MM.1S (cell line): ENCODE results near the gene SPEF2.
"Not testable (repeated sequence)": the region's sequence is repeated elsewhere in the genome, so short reads cannot be mapped to it uniquely, and the experiment has no call there.

Source experiments
- DNase-seq: peaks from one replicate; pipeline ENCODE4 v3.0.0-alpha.2; 2015
- H2AFZ ChIP-seq: fragments of 300-600 bp; sonication (generic); 2 replicates; pipeline ENCODE4 v1.6.0; 2016; ENCODE audit warnings: antibody characterized with exemption, low read length
- H3F3A ChIP-seq: fragments of 300-600 bp; sonication (generic); 2 replicates; pipeline ENCODE4 v1.6.1; 2016; ENCODE audit warnings: mild to moderate bottlenecking, antibody characterized with exemption, low read length, moderate library complexity, mixed read lengths; ENCODE audit not compliant: insufficient read depth
- H3K27ac ChIP-seq: fragments of 300-600 bp; sonication (generic); 2 replicates; pipeline ENCODE4 v1.5.1; 2016; ENCODE audit warnings: mild to moderate bottlenecking, low read length
- H3K27me3 ChIP-seq: fragments of 300-600 bp; sonication (generic); replicated peaks from 2 replicates; pipeline ENCODE4 v1.6.0; 2016; ENCODE audit warnings: low read length; ENCODE audit not compliant: insufficient read depth
- H3K36me3 ChIP-seq: fragments of 300-600 bp; sonication (generic); replicated peaks from 2 replicates; pipeline ENCODE4 v1.6.1; 2016; ENCODE audit warnings: mild to moderate bottlenecking, low read length, mixed read lengths; ENCODE audit not compliant: insufficient read depth
- H3K4me1 ChIP-seq: fragments of 300-600 bp; sonication (generic); 2 replicates; pipeline ENCODE4 v1.6.1; 2016; ENCODE audit warnings: low read length, mixed read lengths
- H3K4me2 ChIP-seq: fragments of 300-600 bp; sonication (generic); 2 replicates; pipeline ENCODE4 v1.6.0; 2016; ENCODE audit warnings: low read depth, low read length
- H3K4me3 ChIP-seq: fragments of 300-600 bp; sonication (generic); 2 replicates; pipeline ENCODE4 v1.5.1; 2016; ENCODE audit warnings: low read length, mixed read lengths
- H3K79me2 ChIP-seq: fragments of 300-600 bp; sonication (generic); 2 replicates; pipeline ENCODE4 v1.6.1; 2016; ENCODE audit warnings: mixed run types, low read length, mixed read lengths
- H3K9ac ChIP-seq: fragments of 300-600 bp; sonication (generic); 2 replicates; pipeline ENCODE4 v1.6.1; 2016; ENCODE audit warnings: low read length, mixed read lengths
- H3K9me2 ChIP-seq: fragments of 300-600 bp; sonication (generic); replicated peaks from 2 replicates; pipeline ENCODE4 v1.6.1; 2016; ENCODE audit warnings: mild to moderate bottlenecking, low read length, mixed read lengths; ENCODE audit not compliant: insufficient read depth
- H3K9me3 ChIP-seq: fragments of 300-600 bp; sonication (generic); replicated peaks from 2 replicates; pipeline ENCODE4 v1.6.1; 2016; ENCODE audit warnings: mild to moderate bottlenecking, low read length, mixed read lengths; ENCODE audit not compliant: insufficient read depth
- H4K20me1 ChIP-seq: fragments of 300-600 bp; sonication (generic); 2 replicates; pipeline ENCODE4 v1.6.1; 2016; ENCODE audit warnings: mild to moderate bottlenecking, low read length, moderate library complexity, mixed read lengths; ENCODE audit not compliant: insufficient read depth
- EZH2 ChIP-seq: fragments of 300-600 bp; sonication (generic); optimal IDR thresholded peaks from 2 replicates; pipeline ENCODE3; 2017; ENCODE audit warnings: low read depth, mild to moderate bottlenecking, antibody characterized with exemption, low read length, mixed read lengths
- EZH2phosphoT487 ChIP-seq: fragments of 300-600 bp; sonication (generic); IDR thresholded peaks from 2 replicates; pipeline ENCODE4 v1.6.1; 2018; ENCODE audit warnings: antibody characterized with exemption, low read length
- TF ChIP-seq, protein P1 (sequence below): fragments of 300-600 bp; sonication (generic); IDR thresholded peaks from 2 replicates; pipeline ENCODE4 v1.5.1; 2016; ENCODE audit warnings: antibody characterized with exemption, low read length, mixed read lengths

Gene SPEF2

DNA sequence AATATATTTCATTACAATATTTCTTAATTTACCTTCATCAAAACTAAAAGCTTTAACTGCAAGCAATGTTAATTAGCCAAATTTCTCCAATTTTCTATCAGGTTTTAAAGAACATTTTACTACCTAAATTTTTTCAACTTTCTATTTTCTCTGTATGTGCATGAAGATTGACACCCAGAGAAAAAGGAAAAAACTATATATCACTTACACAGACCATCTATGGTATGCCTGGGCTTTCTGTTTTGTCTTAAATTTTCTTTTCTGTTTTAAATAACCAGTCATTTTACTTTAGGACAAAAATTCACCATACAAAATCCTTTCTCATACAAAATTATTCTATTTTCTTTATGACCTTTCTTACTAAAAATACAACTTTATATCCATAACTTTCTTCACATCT lies 225.2 kb downstream of the SPEF2 start:
- no peak overlapping the region for H3K4me3 ChIP-seq
- TF ChIP-seq EZH2 (no peak), EZH2phosphoT487 (no peak)
- TF ChIP-seq, protein P1, sequence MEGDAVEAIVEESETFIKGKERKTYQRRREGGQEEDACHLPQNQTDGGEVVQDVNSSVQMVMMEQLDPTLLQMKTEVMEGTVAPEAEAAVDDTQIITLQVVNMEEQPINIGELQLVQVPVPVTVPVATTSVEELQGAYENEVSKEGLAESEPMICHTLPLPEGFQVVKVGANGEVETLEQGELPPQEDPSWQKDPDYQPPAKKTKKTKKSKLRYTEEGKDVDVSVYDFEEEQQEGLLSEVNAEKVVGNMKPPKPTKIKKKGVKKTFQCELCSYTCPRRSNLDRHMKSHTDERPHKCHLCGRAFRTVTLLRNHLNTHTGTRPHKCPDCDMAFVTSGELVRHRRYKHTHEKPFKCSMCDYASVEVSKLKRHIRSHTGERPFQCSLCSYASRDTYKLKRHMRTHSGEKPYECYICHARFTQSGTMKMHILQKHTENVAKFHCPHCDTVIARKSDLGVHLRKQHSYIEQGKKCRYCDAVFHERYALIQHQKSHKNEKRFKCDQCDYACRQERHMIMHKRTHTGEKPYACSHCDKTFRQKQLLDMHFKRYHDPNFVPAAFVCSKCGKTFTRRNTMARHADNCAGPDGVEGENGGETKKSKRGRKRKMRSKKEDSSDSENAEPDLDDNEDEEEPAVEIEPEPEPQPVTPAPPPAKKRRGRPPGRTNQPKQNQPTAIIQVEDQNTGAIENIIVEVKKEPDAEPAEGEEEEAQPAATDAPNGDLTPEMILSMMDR, result no peak
- no peaks in the 10 kb centered on the region for H3K36me3 ChIP-seq
- no peak overlapping the region for H3K4me2 ChIP-seq
- no peaks in the 10 kb centered on the region for H3K9me2 ChIP-seq
- no peaks in the 10 kb centered on the region for H3K4me1 ChIP-seq
- no peaks in the 10 kb centered on the region for H3K27me3 ChIP-seq
- DNase-seq, result no peak
- no peaks in the 10 kb centered on the region for H3K9me3 ChIP-seq
- H3K79me2 ChIP-seq, result no peaks in the 10 kb centered on the region
- H3K9ac ChIP-seq, result no peak overlapping the region
- H3K27ac ChIP-seq, result no peak overlapping the region
- no peaks in the 10 kb centered on the region for H3F3A ChIP-seq
- H4K20me1 ChIP-seq, result no peaks in the 10 kb centered on the region
- no peak overlapping the region for H2AFZ ChIP-seq

DNA sequence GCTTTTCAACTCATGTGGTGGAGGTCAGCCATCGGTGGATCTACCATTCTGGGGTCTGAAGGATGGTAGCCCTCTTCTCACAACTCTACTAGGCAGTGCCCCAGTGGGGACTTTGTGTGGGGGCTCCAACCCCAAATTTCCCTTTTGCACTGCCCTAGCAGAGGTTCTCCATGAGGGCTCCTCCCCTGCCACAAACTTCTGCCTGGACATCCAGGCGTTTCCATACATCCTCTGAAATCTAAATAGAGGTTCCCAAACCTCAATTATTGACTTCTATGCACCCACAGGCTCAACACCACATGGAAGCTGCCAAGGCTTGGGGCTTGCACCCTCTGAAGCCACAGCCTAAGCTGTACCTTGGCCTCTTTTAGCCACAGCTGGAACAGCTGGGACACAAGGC lies 227.8 kb downstream of the SPEF2 start:
- not testable (repeated sequence) for H2AFZ ChIP-seq, H3F3A ChIP-seq, H4K20me1 ChIP-seq, H3K4me3 ChIP-seq, H3K4me1 ChIP-seq, H3K9me2 ChIP-seq, H3K4me2 ChIP-seq, H3K27ac ChIP-seq, H3K36me3 ChIP-seq, DNase-seq, H3K9ac ChIP-seq, H3K9me3 ChIP-seq, H3K79me2 ChIP-seq, H3K27me3 ChIP-seq

DNA sequence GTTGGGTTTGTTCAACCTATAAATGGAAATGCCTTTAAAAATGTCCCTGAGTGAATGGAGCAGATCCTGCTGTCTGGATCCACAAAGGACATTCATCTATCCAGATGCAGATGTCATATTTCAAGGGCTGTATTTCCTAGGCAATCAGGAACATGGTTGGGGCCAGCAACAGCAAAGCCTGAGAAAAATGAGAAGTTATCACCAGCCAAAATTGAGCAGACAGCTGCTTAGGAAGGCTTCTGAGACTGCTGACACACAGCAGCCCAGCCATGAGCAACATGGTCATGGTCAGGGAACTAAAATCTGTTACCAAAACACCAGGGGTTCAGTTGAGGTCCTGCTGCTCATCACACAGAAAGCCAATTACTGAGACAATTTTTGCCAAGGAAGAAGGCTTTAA lies 229.8 kb downstream of the SPEF2 start:
- TF ChIP-seq EZH2 (no peak), EZH2phosphoT487 (no peak)
- TF ChIP-seq, protein P1, result no peak
- Histone ChIP-seq H3K36me3 (no peaks in the 10 kb centered on the region), H2AFZ (no peak overlapping the region), H3K4me3 (no peak overlapping the region), H3K9me2 (no peaks in the 10 kb centered on the region), H3K27me3 (no peaks in the 10 kb centered on the region), H4K20me1 (no peaks in the 10 kb centered on the region), H3K9ac (no peak overlapping the region), H3K79me2 (no peaks in the 10 kb centered on the region), H3F3A (no peaks in the 10 kb centered on the region), H3K4me1 (peaks cover 8% of the 10 kb centered on the region), H3K4me2 (no peak overlapping the region), H3K27ac (no peak overlapping the region), H3K9me3 (no peaks in the 10 kb centered on the region)
- DNase-seq, result no peak

DNA sequence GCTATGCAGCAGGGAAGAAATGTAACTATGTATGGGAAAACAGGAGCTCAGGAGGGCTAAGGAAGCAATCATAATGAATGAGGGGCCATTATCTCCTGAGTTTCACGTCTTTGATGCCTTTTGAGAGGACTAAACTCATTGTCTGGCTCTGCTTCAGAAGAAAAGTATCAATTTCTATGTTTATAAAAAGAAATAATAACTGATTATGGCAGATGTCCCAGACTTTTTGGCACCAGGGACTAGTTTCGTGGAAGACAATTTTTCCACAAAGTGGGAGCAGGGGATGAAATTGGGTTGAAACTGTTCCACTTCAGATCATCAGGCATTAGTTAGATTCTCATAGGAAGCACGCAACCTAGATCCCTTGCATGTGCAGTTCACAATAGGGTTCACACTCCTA lies 230.3 kb downstream of the SPEF2 start:
- Histone ChIP-seq H3K4me1 (peaks cover 11% of the 10 kb centered on the region), H3K27me3 (no peaks in the 10 kb centered on the region), H3K79me2 (no peaks in the 10 kb centered on the region), H3K4me3 (no peak overlapping the region), H3F3A (no peaks in the 10 kb centered on the region), H3K36me3 (no peaks in the 10 kb centered on the region), H3K9me3 (no peaks in the 10 kb centered on the region), H2AFZ (no peak overlapping the region), H4K20me1 (no peaks in the 10 kb centered on the region), H3K27ac (no peak overlapping the region), H3K9ac (no peak overlapping the region), H3K9me2 (no peaks in the 10 kb centered on the region), H3K4me2 (no peak overlapping the region)
- no peak for TF ChIP-seq EZH2
- TF ChIP-seq EZH2phosphoT487, result no peak
- TF ChIP-seq, protein P1, result no peak
- DNase-seq, result no peak
